K562 (cell line): ENCODE results near the gene PLCD4. TPM values are rescaled to one million over a fixed set of nuclear protein-coding genes. Genes with fewer than 3 reads are reported as not detected.

Source experiments
- BRCA1 ChIP-seq, 2 experiments: fragments of 450-650 bp in 1 of 2; sonication (generic) in 1 of 2; formaldehyde crosslinking in 1 of 2; IDR thresholded peaks; 2 replicates each; pipeline versions ENCODE4 v1.5.0 to v1.6.1; 2017 to 2020; ENCODE audit warnings: mild to moderate bottlenecking in 1 of 2, missing genetic modification reagents in 1 of 2
- EP400 ChIP-seq: fragments of 450-650 bp; IDR thresholded peaks from 2 replicates; pipeline ENCODE4 v1.6.1; 2017; ENCODE audit warnings: antibody characterized with exemption, mild to moderate bottlenecking, moderate library complexity
- GABPA ChIP-seq: fragments of 200-800 bp; sonication (Bioruptor generic); conservative IDR thresholded peaks from 2 replicates; pipeline ENCODE4 v1.6.1; 2016; ENCODE audit warnings: low read depth, missing genetic modification characterization, missing compliant biosample characterization
- HDAC1 ChIP-seq, 2 experiments: fragments of 450-650 bp; IDR thresholded peaks; 2 replicates each; pipeline ENCODE4 v1.6.1; 2016 to 2017; ENCODE audit warnings: inconsistent platforms in 1 of 2, mild to moderate bottlenecking in 1 of 2, moderate library complexity in 1 of 2
- HNRNPLL ChIP-seq: fragments of 200-400 bp; formaldehyde crosslinking; IDR thresholded peaks from 2 replicates; pipeline ENCODE4 v1.6.1; 2017; ENCODE audit warnings: low read length, low read depth, mild to moderate bottlenecking; ENCODE audit not compliant: poor library complexity, severe bottlenecking
- IFI16 ChIP-seq: fragments of 250-450 bp; sonication (Bioruptor Pico); IDR thresholded peaks from 2 replicates; pipeline ENCODE4 v2.1.2; 2022; ENCODE audit warnings: mild to moderate bottlenecking, inconsistent platforms
- ILF3 ChIP-seq: fragments of 450-650 bp; IDR thresholded peaks from 2 replicates; pipeline ENCODE4 v1.6.1; 2018; ENCODE audit warnings: antibody characterized with exemption, mild to moderate bottlenecking, moderate library complexity, borderline replicate concordance
- KDM4B ChIP-seq, 2 experiments: fragments of 450-650 bp in 1 of 2; sonication (generic) in 1 of 2; IDR thresholded peaks; 2 replicates each; pipeline ENCODE4 v1.6.1; 2016 to 2017; ENCODE audit warnings: borderline replicate concordance in 2 of 2, antibody characterized with exemption in 1 of 2, low read depth in 1 of 2, mild to moderate bottlenecking in 1 of 2
- MAFF ChIP-seq: IDR thresholded peaks from 2 replicates; pipeline ENCODE4 v1.6.1; 2012; ENCODE audit warnings: low read length, improper control_type of control experiment
- POLR2G ChIP-seq: fragments of 200-400 bp; formaldehyde crosslinking; IDR thresholded peaks from 2 replicates; pipeline ENCODE4 v1.6.1; 2017; ENCODE audit warnings: low read depth, mild to moderate bottlenecking, antibody characterized with exemption, low read length, moderate library complexity
- PRPF4 ChIP-seq: fragments of 200-400 bp; formaldehyde crosslinking; IDR thresholded peaks from one replicate; pipeline ENCODE4 v1.6.1; 2017; ENCODE audit warnings: low read length, low read depth, mild to moderate bottlenecking; ENCODE audit not compliant: insufficient read depth, poor library complexity, severe bottlenecking
- SPI1 ChIP-seq: IDR thresholded peaks from 2 replicates; pipeline ENCODE4 v1.6.1; 2011; ENCODE audit warnings: low read depth, low read length, control low read depth, borderline replicate concordance
- STAT5B ChIP-seq: fragments of 250-450 bp; sonication (Bioruptor Pico); IDR thresholded peaks from 2 replicates; pipeline ENCODE4 v1.8.0; 2021; ENCODE audit warnings: mild to moderate bottlenecking, inconsistent platforms
- TAF1 ChIP-seq: IDR thresholded peaks from 2 replicates; pipeline ENCODE4 v1.6.1; 2011; ENCODE audit warnings: mild to moderate bottlenecking, low read length, moderate library complexity; ENCODE audit not compliant: insufficient read depth, control insufficient read depth, severe bottlenecking; ENCODE audit errors: extremely low read depth
- U2AF2 ChIP-seq: fragments of 200-400 bp; formaldehyde crosslinking; optimal IDR thresholded peaks from 2 replicates; pipeline ENCODE3; 2017; ENCODE audit warnings: low read depth, mild to moderate bottlenecking, low read length
- ZNF197 ChIP-seq: fragments of 200-800 bp; sonication (Bioruptor generic); IDR thresholded peaks from 2 replicates; pipeline ENCODE4 v1.6.1; 2016; ENCODE audit warnings: low read depth, missing genetic modification characterization, missing compliant biosample characterization
- polyA plus RNA-seq, 8 experiments: library from polyadenylated mRNA; depleted of rRNA in 4 of 8; stranded (reverse) in 5 of 8; unstranded in 3 of 8; fragments of >200 nt; fragmentation: Nextera tagmentation in 2 of 8; fragmentation: Illumina TruSeq in 1 of 8; extraction: Ambion mirVana in 2 of 8; extraction: Trizol in 1 of 8; gene quantifications; 2 replicates each; pipeline versions ENCODE4 v1.2.1 to v1.2.3, GENCODE V29; 2011 to 2014; ENCODE audit warnings: inconsistent platforms in 1 of 8, missing spikeins in 1 of 8
- total RNA-seq, 7 experiments: library from RNA; depleted of rRNA in 6 of 7; stranded (reverse); fragments of >200 nt in 6 of 7; fragmentation: Illumina TruSeq in 2 of 7; extraction: Trizol in 2 of 7; gene quantifications; 2 replicates each; pipeline versions ENCODE4 v1.2.1 to v1.2.3, GENCODE V29; 2011 to 2021; ENCODE audit warnings: low replicate concordance in 1 of 7
- TF ChIP-seq, protein P1 (sequence below): sonication (generic); formaldehyde crosslinking; IDR thresholded peaks from 2 replicates; pipeline ENCODE4 v1.8.0; 2022; ENCODE audit warnings: mild to moderate bottlenecking, missing genetic modification reagents, borderline replicate concordance
- TF ChIP-seq, protein P2 (sequence below): sonication (generic); formaldehyde crosslinking; IDR thresholded peaks from 2 replicates; pipeline ENCODE4 v1.8.0; 2022; ENCODE audit warnings: mild to moderate bottlenecking, missing genetic modification reagents
- TF ChIP-seq, protein P3 (sequence below): sonication (generic); formaldehyde crosslinking; IDR thresholded peaks from 2 replicates; pipeline ENCODE4 v1.8.0; 2023; ENCODE audit warnings: missing genetic modification reagents, mild to moderate bottlenecking, borderline replicate concordance

PLCD4 gene
- total and polyA plus RNA-seq, 9 of the 15 experiments (the other 6 are each of a cell fraction or from before 2014, with no cell fraction given), result 0.13 to 0.38 TPM; not detected in 7

DNA sequence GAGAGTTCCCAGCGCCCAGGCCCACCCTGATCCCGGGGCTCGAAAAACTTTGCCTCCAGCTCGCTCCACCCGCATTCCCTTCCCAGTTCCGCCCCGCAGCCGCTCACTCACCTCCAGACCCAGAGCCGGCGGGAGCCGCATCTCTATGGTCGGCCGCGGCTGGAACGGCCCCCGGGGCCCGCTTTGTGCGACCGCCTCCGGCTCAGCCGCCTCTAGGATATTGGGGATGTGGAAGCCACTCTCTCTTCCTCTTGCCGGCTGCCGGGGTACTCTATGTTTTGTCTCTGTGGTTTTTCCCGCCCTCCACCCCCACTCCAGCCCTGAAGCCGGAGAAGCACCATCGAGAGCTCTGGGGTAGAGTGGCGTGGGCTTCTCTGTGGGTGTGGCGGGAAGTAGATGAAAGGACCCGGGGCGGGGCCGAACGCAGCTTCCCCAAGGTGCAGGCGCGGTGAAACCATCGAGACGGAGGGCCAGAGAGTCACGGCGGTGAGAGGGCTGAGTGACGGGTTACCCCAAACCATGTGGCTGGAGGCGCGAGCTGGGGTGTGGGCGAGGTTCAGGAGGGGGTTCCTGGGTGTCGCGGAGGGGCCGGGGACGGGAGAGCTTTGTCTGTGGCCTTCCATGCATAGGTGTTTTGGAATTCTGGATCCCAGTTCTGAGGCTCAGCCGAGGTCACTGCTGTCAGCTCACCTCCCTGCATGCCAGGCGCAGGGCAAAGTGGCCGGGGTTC is 51.7 kb downstream of the PLCD4 start, which contains the start of the genes BCS1L and ZNF142 (continued):
- TF ChIP-seq PRPF4, result no peak
- TF ChIP-seq ILF3, result no peak
- peak; percentile 88 for TF ChIP-seq GABPA (tag)
- TF ChIP-seq SPI1, result peak; percentile 30; the same call in 1 of the 2 replicates
- TF ChIP-seq STAT5B (CRISPR knock-in tag), result no peak
- no peak for TF ChIP-seq KDM4B (IDR thresholded peaks at IDR 0.05; ENCODE audit: borderline replicate concordance in 2 of 2, low read depth in 1 of 2)
- peak; percentile 93 for TF ChIP-seq EP400
- TF ChIP-seq, protein P1, sequence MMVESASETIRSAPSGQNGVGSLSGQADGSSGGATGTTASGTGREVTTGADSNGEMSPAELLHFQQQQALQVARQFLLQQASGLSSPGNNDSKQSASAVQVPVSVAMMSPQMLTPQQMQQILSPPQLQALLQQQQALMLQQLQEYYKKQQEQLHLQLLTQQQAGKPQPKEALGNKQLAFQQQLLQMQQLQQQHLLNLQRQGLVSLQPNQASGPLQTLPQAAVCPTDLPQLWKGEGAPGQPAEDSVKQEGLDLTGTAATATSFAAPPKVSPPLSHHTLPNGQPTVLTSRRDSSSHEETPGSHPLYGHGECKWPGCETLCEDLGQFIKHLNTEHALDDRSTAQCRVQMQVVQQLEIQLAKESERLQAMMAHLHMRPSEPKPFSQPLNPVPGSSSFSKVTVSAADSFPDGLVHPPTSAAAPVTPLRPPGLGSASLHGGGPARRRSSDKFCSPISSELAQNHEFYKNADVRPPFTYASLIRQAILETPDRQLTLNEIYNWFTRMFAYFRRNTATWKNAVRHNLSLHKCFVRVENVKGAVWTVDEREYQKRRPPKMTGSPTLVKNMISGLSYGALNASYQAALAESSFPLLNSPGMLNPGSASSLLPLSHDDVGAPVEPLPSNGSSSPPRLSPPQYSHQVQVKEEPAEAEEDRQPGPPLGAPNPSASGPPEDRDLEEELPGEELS (CRISPR knock-in tag), result no peak
- peak; percentile 91 for TF ChIP-seq POLR2G
- TF ChIP-seq U2AF2, result no peak
- TF ChIP-seq HDAC1 (IDR thresholded peaks at IDR 0.05), result peak in 1 of 2 experiments; percentile 81; a peak in 2 of 4 replicates
- no peak for TF ChIP-seq MAFF
- TF ChIP-seq, protein P2, sequence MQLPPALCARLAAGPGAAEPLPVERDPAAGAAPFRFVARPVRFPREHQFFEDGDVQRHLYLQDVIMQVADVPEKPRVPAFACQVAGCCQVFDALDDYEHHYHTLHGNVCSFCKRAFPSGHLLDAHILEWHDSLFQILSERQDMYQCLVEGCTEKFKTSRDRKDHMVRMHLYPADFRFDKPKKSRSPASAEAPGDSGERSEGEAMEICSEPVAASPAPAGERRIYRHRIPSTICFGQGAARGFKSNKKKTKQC (CRISPR knock-in tag), result 0 out of 2 replicates have a peak, but pooled peaks have one; percentile 38
- TF ChIP-seq ZNF197 (CRISPR knock-in tag), result no peak
- no peak for TF ChIP-seq BRCA1 (IDR thresholded peaks at IDR 0.05)
- TF ChIP-seq BRCA1 (CRISPR knock-in tag; IDR thresholded peaks at IDR 0.05), result no peak
- peak; percentile 69 for TF ChIP-seq TAF1
- TF ChIP-seq HNRNPLL, result peak; percentile 40
- TF ChIP-seq, protein P3, sequence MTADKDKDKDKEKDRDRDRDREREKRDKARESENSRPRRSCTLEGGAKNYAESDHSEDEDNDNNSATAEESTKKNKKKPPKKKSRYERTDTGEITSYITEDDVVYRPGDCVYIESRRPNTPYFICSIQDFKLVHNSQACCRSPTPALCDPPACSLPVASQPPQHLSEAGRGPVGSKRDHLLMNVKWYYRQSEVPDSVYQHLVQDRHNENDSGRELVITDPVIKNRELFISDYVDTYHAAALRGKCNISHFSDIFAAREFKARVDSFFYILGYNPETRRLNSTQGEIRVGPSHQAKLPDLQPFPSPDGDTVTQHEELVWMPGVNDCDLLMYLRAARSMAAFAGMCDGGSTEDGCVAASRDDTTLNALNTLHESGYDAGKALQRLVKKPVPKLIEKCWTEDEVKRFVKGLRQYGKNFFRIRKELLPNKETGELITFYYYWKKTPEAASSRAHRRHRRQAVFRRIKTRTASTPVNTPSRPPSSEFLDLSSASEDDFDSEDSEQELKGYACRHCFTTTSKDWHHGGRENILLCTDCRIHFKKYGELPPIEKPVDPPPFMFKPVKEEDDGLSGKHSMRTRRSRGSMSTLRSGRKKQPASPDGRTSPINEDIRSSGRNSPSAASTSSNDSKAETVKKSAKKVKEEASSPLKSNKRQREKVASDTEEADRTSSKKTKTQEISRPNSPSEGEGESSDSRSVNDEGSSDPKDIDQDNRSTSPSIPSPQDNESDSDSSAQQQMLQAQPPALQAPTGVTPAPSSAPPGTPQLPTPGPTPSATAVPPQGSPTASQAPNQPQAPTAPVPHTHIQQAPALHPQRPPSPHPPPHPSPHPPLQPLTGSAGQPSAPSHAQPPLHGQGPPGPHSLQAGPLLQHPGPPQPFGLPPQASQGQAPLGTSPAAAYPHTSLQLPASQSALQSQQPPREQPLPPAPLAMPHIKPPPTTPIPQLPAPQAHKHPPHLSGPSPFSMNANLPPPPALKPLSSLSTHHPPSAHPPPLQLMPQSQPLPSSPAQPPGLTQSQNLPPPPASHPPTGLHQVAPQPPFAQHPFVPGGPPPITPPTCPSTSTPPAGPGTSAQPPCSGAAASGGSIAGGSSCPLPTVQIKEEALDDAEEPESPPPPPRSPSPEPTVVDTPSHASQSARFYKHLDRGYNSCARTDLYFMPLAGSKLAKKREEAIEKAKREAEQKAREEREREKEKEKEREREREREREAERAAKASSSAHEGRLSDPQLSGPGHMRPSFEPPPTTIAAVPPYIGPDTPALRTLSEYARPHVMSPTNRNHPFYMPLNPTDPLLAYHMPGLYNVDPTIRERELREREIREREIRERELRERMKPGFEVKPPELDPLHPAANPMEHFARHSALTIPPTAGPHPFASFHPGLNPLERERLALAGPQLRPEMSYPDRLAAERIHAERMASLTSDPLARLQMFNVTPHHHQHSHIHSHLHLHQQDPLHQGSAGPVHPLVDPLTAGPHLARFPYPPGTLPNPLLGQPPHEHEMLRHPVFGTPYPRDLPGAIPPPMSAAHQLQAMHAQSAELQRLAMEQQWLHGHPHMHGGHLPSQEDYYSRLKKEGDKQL (CRISPR knock-in tag), result no peak
- no peak for TF ChIP-seq IFI16
